Activated effector memory CD4-positive, alpha-beta T cell treated with Interleukin-2 at 50 U/mL for 16 hours (primary cell): ENCODE results near the gene CDKN2AIP.
A peak's percentile ranks its signal among the peaks of the same experiment; 100 is the strongest.
"Not testable (repeated sequence)": the region's sequence is repeated elsewhere in the genome, so short reads cannot be mapped to it uniquely, and the experiment has no call there.

Experiments
- DNase-seq: peaks from one replicate; pipeline ENCODE4 v3.0.0-alpha.2; 2020

Gene CDKN2AIP

GRCh38 chr4:183455431-183456195 lies 11.2 kb downstream of the CDKN2AIP start:
- no peak for DNase-seq

DNA sequence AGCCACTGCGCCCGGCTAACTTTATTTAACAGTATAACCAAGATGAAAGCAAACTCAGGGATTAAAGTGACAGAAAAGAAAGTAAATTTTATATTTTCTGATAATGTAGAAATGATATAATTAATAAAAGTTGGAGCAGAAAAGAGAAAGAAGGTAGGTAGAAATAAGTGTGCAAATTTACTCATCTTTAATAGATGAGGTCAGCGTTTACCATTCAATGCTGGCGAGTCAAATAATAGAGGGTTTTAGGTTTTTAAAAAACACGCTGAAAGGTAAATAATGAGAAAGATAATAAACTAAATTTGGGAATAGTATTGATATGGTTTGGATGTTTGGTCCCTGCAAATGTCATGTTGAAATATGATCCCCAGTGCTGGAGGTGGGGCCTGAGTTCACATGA lies 13.6 kb downstream of the CDKN2AIP start:
- no peak for DNase-seq

GRCh38 chr4:183463903-183464619 lies 19.6 kb downstream of the CDKN2AIP start:
- not testable (repeated sequence) for DNase-seq

GRCh38 chr4:183465879-183466278 lies 21.4 kb downstream of the CDKN2AIP start:
- not testable (repeated sequence) for DNase-seq

DNA sequence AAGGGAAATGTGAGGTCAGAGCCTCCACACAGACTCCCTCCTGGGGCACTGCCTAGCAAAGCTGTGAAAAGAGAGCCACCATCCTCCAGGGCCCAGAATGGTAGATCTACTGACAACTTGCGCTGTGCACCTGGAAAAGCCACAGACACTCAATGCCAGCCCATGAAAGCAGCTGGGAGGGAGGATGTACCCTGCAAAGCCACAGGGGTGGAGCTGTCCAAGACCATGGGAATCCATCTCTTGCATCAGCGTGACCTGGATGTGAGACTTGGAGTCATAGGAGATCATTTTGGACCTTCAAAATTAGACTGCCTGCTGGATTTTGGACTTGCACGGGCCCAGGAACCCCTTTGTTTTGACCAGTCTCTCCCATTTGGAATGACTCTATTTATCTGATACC lies 22.8 kb downstream of the CDKN2AIP start:
- no peak for DNase-seq

DNA sequence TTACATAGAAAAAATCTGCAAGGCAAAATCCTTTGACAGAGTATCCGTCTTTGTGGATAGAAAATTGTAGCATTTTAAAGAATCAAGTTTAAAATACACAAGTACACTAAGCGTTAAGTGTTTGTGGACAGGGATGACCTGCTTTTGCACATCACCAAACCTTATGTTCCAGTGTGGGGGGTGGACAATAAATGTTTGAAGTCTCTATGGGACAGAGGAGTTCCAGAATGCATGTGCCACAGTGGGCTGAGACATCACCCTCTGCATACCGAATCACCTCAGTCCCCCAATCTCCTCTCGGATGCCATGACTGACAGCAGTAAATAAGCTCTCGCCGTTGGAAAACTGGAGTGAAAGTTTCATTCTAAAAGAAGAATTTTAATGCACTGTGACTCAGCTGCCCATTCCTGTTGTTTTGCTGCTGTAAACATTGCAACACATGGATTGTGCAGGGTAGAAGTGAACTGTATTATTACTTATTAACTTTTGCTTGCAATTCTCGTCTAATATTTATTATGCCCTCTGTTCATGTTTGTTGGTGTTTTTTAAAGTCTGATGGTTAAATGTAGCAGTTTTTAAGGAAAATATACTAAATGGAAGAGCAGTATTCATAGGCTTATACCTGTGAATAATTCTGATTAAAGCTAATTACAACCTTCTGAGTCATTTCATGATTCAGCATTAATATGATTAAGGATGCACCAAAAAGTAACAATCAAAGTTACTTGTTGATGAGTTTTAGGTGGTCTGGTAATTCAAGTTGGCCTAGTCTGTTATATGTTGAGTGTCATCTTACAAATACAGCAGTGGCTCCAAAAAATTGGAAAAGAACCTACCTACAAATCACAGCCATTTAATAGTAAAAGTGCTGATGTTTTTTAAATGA lies 24.0 kb downstream of the CDKN2AIP start:
- DNase-seq = no peak

DNA sequence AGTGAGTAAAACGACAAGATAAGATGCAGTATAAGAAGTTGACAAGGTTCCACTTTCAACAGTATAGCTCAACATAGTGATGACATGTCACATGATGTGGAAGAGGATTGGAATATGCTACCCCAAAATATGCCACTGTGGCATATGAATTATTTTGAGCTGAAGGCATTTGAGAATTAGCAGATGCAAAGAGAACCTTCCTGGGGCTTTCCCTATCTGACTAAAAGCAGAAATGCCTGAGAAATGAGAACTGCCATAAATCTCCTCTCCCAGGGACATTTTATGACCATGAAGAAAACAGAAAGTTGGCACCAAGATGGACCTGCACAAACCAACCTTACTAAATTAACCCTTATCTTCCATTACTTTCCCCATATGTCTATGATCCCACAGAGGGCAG lies 24.8 kb downstream of the CDKN2AIP start:
- no peak for DNase-seq

GRCh38 chr4:183469936-183470335 lies 25.5 kb downstream of the CDKN2AIP start:
- DNase-seq = no peak

GRCh38 chr4:183470821-183471220 lies 26.4 kb downstream of the CDKN2AIP start:
- DNase-seq = no peak

DNA sequence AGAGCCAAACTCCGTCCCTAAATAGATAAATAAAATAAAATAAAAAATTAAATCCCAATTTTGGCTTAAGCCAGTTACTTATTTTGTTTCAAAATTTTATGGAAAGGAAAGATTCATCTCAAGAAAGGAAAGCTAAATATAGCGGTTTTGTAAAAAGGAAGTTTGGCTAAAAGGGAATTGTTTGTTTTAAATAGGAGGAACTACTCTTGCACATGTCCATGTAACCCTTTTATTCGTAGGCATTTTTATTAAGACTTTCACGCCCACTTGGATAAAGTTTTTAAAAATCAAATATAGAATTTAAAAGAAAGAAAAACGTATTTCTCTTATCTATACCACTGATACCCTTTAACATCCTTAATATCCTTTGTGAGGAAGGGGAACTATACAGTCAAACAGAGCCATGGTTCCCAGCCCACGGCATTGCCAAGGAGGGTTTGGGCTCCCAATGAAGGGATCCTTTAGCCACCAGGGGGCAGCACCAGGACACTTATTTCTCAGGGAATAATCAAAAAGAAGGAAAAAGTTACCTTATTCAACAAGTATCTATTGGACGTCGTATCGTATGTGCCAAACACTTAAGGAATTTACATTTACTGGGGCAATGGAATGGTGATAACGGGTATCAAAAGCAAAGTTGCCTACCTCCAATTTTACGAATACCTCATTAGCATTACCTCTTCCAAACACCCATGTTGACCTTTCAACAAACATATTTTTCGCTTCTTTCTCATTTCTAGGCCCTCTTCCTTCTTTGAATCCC lies 27.7 kb downstream of the CDKN2AIP start:
- DNase-seq = peak; percentile 66

GRCh38 chr4:183478123-183478522 lies 33.7 kb downstream of the CDKN2AIP start:
- no peak for DNase-seq

DNA sequence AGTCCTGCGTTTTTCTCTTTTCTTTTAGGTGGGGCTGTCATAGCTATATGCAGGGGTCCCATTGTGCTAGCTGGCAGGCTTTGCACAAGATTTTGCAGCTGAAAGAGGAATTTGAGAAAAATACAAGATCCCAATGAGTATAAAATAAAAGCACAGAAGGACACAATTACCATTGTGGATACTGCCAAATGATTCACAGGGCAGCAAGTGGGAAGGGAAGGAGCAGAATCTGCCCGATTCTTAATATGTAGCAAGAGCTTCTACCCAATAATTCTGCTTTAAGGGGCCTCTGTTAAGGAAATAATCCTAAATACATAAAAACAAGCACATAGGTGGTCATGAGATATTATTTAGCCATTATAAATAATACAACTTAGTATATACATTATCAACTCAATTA lies 34.5 kb downstream of the CDKN2AIP start:
- DNase-seq = no peak

DNA sequence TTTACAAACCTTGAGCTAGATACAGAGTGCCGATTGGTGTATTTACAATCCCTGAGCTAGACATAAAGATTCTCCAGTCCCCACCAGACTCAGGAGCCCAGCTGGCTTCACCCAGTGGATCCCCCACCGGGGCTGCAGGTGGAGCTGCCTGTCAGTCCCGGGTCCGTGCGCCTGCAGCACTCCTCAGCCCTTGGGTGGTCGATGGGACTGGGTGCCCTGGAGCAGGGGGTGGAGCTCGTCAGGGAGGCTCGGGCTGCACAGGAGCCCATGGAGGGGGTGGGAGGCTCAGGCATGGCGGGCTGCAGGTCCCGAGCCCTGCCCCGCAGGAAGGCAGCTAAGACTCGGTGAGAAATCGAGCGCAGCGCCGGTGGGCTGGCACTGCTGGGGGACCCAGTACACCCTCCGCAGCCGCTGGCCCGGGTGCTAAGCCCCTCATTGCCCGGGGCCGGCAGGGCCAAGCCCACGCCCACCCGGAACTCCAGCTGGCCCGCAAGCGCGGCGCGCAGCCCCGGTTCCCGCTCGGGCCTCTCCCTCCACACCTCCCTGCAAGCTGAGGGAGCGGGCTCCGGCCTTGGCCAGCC lies 38.2 kb downstream of the CDKN2AIP start:
- DNase-seq = not testable (repeated sequence)

DNA sequence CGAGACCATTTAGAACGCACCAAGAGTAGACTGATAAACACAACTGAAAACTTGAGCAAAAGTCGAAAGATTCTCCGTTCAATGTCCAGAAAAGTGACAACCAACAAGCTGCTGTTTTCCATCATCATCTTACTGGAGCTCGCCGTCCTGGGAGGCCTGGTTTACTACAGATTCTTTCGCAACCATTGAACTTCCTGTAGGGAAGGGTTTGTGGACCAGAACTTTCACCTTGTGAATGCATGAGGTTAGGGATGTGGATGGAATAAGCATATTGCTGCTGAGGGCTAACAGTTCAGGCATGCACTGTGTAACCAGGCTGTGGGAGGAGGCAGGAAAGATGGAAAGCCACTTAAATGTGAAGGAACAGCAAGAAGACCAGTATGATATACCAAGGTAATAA lies 39.6 kb downstream of the CDKN2AIP start:
- DNase-seq = no peak

DNA sequence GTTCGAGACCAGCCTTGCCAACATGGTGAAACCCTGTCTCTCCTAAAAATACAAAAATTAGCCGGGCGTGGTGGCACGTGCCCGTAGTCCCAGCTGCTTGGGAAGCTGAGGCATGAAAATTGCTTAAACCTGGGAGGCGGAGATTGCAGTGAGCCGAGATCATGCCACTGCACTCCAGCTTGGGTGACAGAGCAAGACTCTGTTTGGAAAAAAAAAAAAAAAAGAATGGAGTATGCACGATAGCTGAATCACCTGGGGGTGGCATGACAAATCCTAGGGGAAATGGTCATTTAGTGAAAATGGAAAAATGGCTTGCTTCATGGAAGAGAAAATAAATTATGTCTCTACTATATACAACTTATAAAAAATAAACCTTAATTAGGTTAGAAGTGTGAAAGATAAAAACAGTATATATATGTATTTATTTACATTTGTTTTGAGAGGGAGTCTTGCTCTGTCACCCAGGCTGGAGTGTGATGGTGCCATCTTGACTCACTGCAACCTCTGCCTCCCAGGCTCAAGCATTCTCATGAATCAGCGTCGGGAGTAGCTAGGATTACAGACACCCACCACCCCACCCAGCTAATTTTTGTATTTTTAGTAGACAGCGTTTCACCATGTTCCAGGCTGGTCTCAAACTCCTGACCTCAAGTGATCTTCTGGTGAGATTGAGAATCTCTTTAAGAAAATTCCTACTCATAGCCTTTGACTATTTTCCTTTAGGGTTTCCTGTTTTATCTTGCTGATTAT lies 41.1 kb downstream of the CDKN2AIP start:
- no peak for DNase-seq

GRCh38 chr4:183492791-183493222 lies 48.4 kb downstream of the CDKN2AIP start:
- no peak for DNase-seq

DNA sequence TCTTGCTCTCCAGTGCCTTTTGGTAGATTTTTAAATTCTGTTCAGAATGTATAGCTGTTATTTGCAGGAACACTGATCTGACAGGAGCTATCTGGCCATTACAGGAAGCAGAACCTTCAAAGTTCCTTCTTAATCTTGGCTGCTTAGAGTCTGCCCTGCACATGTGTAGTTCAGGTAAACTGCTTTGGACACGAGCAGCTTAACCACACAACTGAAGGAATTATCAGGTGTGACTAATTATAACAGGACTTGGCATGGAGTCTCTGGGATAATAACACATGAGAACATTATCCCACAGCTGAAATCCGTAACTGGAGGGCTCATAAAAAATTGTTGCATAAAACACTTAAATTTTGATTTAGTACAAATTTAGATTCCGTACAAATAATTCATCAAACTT lies 48.8 kb downstream of the CDKN2AIP start:
- no peak for DNase-seq

GRCh38 chr4:183495184-183495583 lies 50.7 kb downstream of the CDKN2AIP start:
- DNase-seq = no peak
